CD14-positive monocyte (primary cell): Measurements from ENCODE around the gene MDM4. TPM values are rescaled to one million over a fixed set of nuclear protein-coding genes. Genes with fewer than 3 reads are reported as not detected.
A peak's percentile ranks its signal among the peaks of the same experiment; 100 is the strongest.

Source experiments
- DNase-seq, 3 donors: peaks; one replicate each; pipeline ENCODE4 v3.0.0-alpha.2; 2011 to 2022
- H2AFZ ChIP-seq: 2 replicates; pipeline ENCODE4 v1.6.0; 2012; ENCODE audit warnings: mild to moderate bottlenecking, low read depth, low read length, inconsistent platforms; ENCODE audit not compliant: insufficient read depth, poor library complexity, severe bottlenecking
- H3K27ac ChIP-seq, 2 donors: 1 replicate in 1 of 2; 2 replicates in 1 of 2; pipeline ENCODE4 v1.5.1; 2012 to 2013; ENCODE audit warnings: low read length in 2 of 2, control low read depth in 1 of 2, inconsistent platforms in 1 of 2, low read depth in 1 of 2, mild to moderate bottlenecking in 1 of 2
- H3K27me3 ChIP-seq, 2 donors: one replicate each; pipeline versions ENCODE4 v1.6.0 to v1.6.1; 2011 to 2013; ENCODE audit warnings: low read length in 2 of 2; ENCODE audit not compliant: control insufficient read depth in 2 of 2, insufficient read depth in 2 of 2
- H3K36me3 ChIP-seq, 2 donors: replicated peaks in 1 of 2; 1 replicate in 1 of 2; 2 replicates in 1 of 2; pipeline versions ENCODE4 v1.5.1 to v1.6.1; 2012 to 2013; ENCODE audit warnings: low read length in 2 of 2, control low read depth in 1 of 2, inconsistent platforms in 1 of 2, mild to moderate bottlenecking in 1 of 2; ENCODE audit not compliant: insufficient read depth in 2 of 2, control insufficient read depth in 1 of 2
- H3K4me1 ChIP-seq, 2 donors: 1 replicate in 1 of 2; 2 replicates in 1 of 2; pipeline versions ENCODE4 v1.5.1 to v1.6.1; 2012 to 2013; ENCODE audit warnings: low read length in 2 of 2, control low read depth in 1 of 2, inconsistent platforms in 1 of 2, mild to moderate bottlenecking in 1 of 2, moderate library complexity in 1 of 2; ENCODE audit not compliant: insufficient read depth in 2 of 2, control insufficient read depth in 1 of 2
- H3K4me2 ChIP-seq: replicated peaks from 2 replicates; pipeline ENCODE3; 2012; ENCODE audit warnings: low read length, moderate library complexity, mild to moderate bottlenecking; ENCODE audit not compliant: poor library complexity, severe bottlenecking; ENCODE audit errors: extremely low read depth
- H3K4me3 ChIP-seq, 3 experiments: fragments of 200-600 bp in 1 of 3; sonication (generic) in 1 of 3; replicated peaks in 1 of 3; 1 replicate in 2 of 3; 2 replicates in 1 of 3; pipeline ENCODE4 v1.5.1; 2011 to 2013; ENCODE audit warnings: low read length in 3 of 3, mild to moderate bottlenecking in 3 of 3, control low read depth in 2 of 3, low read depth in 2 of 3, inconsistent platforms in 1 of 3, moderate library complexity in 1 of 3
- H3K79me2 ChIP-seq: 2 replicates; pipeline ENCODE4 v1.6.0; 2012; ENCODE audit warnings: mild to moderate bottlenecking, control low read depth, inconsistent platforms, low read length, moderate library complexity; ENCODE audit not compliant: insufficient read depth
- H3K9ac ChIP-seq: 2 replicates; pipeline ENCODE4 v1.6.0; 2017; ENCODE audit warnings: low read length, mild to moderate bottlenecking; ENCODE audit not compliant: insufficient read depth, poor library complexity, severe bottlenecking
- H3K9me3 ChIP-seq, 2 donors: replicated peaks in 1 of 2; 1 replicate in 1 of 2; 2 replicates in 1 of 2; pipeline versions ENCODE4 v1.5.1 to v1.6.1; 2012 to 2013; ENCODE audit warnings: low read length in 2 of 2, control low read depth in 1 of 2; ENCODE audit not compliant: control insufficient read depth in 1 of 2, insufficient read depth in 1 of 2
- H4K20me1 ChIP-seq: 2 replicates; pipeline ENCODE4 v1.6.0; 2012; ENCODE audit warnings: mild to moderate bottlenecking, low read length, control low read depth, moderate library complexity; ENCODE audit not compliant: insufficient read depth
- H3K27ac Mint-ChIP-seq, 7 donors: one replicate each; pipeline ENCODE4 v1.8.0; 2020; ENCODE audit warnings: mild to moderate bottlenecking in 7 of 7, mixed read lengths in 7 of 7, moderate library complexity in 6 of 7, inconsistent platforms in 2 of 7
- H3K27me3 Mint-ChIP-seq, 3 donors: one replicate each; pipeline ENCODE4 v1.8.0; 2021 to 2022; ENCODE audit warnings: low read depth in 3 of 3, mild to moderate bottlenecking in 3 of 3, mixed read lengths in 3 of 3, moderate library complexity in 3 of 3, inconsistent platforms in 1 of 3
- H3K36me3 Mint-ChIP-seq, 2 donors: one replicate each; pipeline ENCODE4 v1.8.0; 2020; ENCODE audit warnings: mixed read lengths in 2 of 2, inconsistent platforms in 1 of 2, mild to moderate bottlenecking in 1 of 2
- H3K4me1 Mint-ChIP-seq: one replicate; pipeline ENCODE4 v1.8.0; 2020; ENCODE audit warnings: mild to moderate bottlenecking, mixed read lengths
- H3K4me3 Mint-ChIP-seq, 2 donors: one replicate each; pipeline ENCODE4 v1.8.0; 2020; ENCODE audit warnings: mild to moderate bottlenecking in 2 of 2, mixed read lengths in 2 of 2, moderate library complexity in 1 of 2
- H3K9me3 Mint-ChIP-seq, 7 donors: one replicate each; pipeline ENCODE4 v1.8.0; 2020 to 2022; ENCODE audit warnings: mixed read lengths in 7 of 7, mild to moderate bottlenecking in 6 of 7, moderate library complexity in 6 of 7, inconsistent platforms in 2 of 7
- WGBS: methylation state at CpG from one replicate; pipeline ENCODE4 v1.1.5; 2013; ENCODE audit warnings: missing lambda C conversion rate; ENCODE audit not compliant: insufficient coverage; 5-methylcytosine and 5-hydroxymethylcytosine counted together
- intact Hi-C, 2 donors: fragments of 100-400 bp; cut with micrococcal nuclease; formaldehyde crosslinking; loops; one replicate each; pipeline versions ENCODE4 v1.15.0 to v1.15.1; 2023
- polyA plus RNA-seq, 3 donors: library from polyadenylated mRNA; depleted of rRNA in 1 of 3; unstranded in 2 of 3; stranded (reverse) in 1 of 3; fragments of 300-500 nt in 2 of 3; fragments of >200 nt in 1 of 3; fragmentation: Illumina TruSeq in 2 of 3; gene quantifications; 1 replicate in 2 of 3; 2 replicates in 1 of 3; pipeline ENCODE4 v1.2.3, GENCODE V29; 2012 to 2021
- TF ChIP-seq, protein P1 (sequence below): fragments of 200-600 bp; IDR thresholded peaks from one replicate; pipeline ENCODE4 v1.8.0; 2022; ENCODE audit warnings: antibody characterized with exemption, mild to moderate bottlenecking

MDM4 gene
- polyA plus RNA-seq, 3 donors: 7.8 to 37.0 (median 10.2) TPM

DNA sequence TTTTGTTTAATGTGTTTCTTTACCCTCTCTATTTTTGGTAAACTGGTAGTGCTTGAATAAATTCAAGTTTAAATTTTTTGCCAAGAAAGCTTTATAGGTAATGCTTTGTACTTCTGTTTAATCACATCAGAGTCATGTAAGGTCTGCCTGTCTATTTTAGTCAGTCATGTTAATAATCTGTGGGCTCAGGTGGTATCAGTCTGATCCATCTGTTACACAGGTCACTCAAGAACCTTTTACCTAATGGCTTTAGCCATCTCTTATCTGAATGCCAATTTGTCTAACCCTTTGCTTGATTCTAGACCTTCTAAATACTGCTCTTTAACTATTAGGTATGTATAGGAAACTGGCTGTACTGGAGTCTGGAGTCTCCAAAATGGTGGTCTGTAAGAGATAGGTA is 16.6 kb downstream of the MDM4 start:
- H3K4me3 Mint-ChIP-seq: no peak overlapping the region
- H3K9ac ChIP-seq: no peak overlapping the region
- H3K27ac ChIP-seq: peak overlapping the region in 1 of 2 donors; percentile 48
- no peak overlapping the region for H3K4me2 ChIP-seq
- intact Hi-C loops: no loop called here
- no peak for DNase-seq
- H3K79me2 ChIP-seq: peaks cover 82% of the 10 kb centered on the region
- no peak overlapping the region for H3K4me3 ChIP-seq
- no peaks in the 10 kb centered on the region for H3K27me3 Mint-ChIP-seq
- H4K20me1 ChIP-seq: peaks cover 96% of the 10 kb centered on the region
- no peaks in the 10 kb centered on the region for H3K27me3 ChIP-seq
- H3K9me3 ChIP-seq: no peaks in the 10 kb centered on the region
- peaks cover 73 to 90% of the 10 kb centered on the region in 2 donors for H3K36me3 Mint-ChIP-seq
- peaks cover 4% of the 10 kb centered on the region for H3K4me1 Mint-ChIP-seq
- H3K4me1 ChIP-seq: no peaks in the 10 kb centered on the region
- H2AFZ ChIP-seq: no peak overlapping the region
- peaks cover 83 to 100% of the 10 kb centered on the region in 2 donors for H3K36me3 ChIP-seq
- TF ChIP-seq, protein P1, sequence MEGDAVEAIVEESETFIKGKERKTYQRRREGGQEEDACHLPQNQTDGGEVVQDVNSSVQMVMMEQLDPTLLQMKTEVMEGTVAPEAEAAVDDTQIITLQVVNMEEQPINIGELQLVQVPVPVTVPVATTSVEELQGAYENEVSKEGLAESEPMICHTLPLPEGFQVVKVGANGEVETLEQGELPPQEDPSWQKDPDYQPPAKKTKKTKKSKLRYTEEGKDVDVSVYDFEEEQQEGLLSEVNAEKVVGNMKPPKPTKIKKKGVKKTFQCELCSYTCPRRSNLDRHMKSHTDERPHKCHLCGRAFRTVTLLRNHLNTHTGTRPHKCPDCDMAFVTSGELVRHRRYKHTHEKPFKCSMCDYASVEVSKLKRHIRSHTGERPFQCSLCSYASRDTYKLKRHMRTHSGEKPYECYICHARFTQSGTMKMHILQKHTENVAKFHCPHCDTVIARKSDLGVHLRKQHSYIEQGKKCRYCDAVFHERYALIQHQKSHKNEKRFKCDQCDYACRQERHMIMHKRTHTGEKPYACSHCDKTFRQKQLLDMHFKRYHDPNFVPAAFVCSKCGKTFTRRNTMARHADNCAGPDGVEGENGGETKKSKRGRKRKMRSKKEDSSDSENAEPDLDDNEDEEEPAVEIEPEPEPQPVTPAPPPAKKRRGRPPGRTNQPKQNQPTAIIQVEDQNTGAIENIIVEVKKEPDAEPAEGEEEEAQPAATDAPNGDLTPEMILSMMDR: no peak
- no peaks in the 10 kb centered on the region for H3K9me3 Mint-ChIP-seq
- peak overlapping the region in 2 of 7 donors; percentile 2 to 6 for H3K27ac Mint-ChIP-seq

DNA sequence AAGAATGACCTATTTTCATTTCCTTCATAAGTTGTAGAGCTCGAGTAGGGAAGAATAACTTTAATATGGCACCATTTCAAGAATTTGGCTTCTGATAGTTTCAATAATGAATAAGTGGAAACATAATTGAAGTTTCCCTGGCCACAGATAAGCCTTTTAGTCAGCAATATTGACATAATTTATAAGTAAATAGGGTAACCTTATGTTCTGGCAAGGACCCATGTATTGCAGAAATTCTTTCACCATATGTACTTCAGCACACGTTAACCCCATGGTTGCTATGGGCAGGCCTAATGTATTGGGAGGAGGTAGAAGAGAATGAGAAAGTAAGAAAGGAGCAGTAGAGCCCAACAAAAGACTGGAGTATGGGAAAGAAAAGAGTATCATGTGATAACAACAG is 25.4 kb downstream of the MDM4 start:
- H3K79me2 ChIP-seq: peaks cover 22% of the 10 kb centered on the region
- H3K4me2 ChIP-seq: no peak overlapping the region
- no peak overlapping the region for H3K4me3 Mint-ChIP-seq
- no peak overlapping the region for H2AFZ ChIP-seq
- H3K9me3 ChIP-seq: no peaks in the 10 kb centered on the region
- peaks cover 94 to 99% of the 10 kb centered on the region in 2 donors for H3K36me3 ChIP-seq
- peaks cover 79% of the 10 kb centered on the region for H4K20me1 ChIP-seq
- peak overlapping the region in 1 of 2 donors; percentile 11 for H3K27ac ChIP-seq
- H3K9ac ChIP-seq: no peak overlapping the region
- H3K4me3 ChIP-seq: no peak overlapping the region
- H3K27me3 Mint-ChIP-seq: no peaks in the 10 kb centered on the region
- no CpG with 5 or more reads among the region's 2 CpGs for WGBS
- DNase-seq: no peak
- H3K9me3 Mint-ChIP-seq: no peaks in the 10 kb centered on the region
- peaks cover 82 to 88% of the 10 kb centered on the region in 2 donors for H3K36me3 Mint-ChIP-seq
- TF ChIP-seq, protein P1: no peak
- H3K27ac Mint-ChIP-seq: peak overlapping the region in 1 of 7 donors; percentile 10
- intact Hi-C loops: no loop called here
- no peaks in the 10 kb centered on the region for H3K4me1 ChIP-seq
- H3K4me1 Mint-ChIP-seq: peaks cover 3% of the 10 kb centered on the region
- no peaks in the 10 kb centered on the region for H3K27me3 ChIP-seq
